Measurements from ENCODE around the gene LGR5. TPM values are rescaled to one million over a fixed set of nuclear protein-coding genes. Genes with fewer than 3 reads are reported as not detected.

The LGR5 gene
- total and polyA plus RNA-seq, 2 of the 13 experiments (the other 11 are each of a cell fraction or from before 2014, with no cell fraction given) = 37.0 to 121 TPM

- in situ Hi-C loops (cut with HindIII; ENCODE audit: extremely low pct_ligation_motif_present, low pct_unique_long_range_greater_than_20kb) (no loop called here), intact Hi-C loops (cut with micrococcal nuclease; ENCODE audit: unreplicated experiment) (no loop called here)
- no TSS peak for BruUV-seq (replicated peaks)
These were observed 168.1 kb downstream of the LGR5 start for GRCh38 chr12:71607494-71608330.

More at GRCh38 chr12:71607494-71608330, 168.1 kb downstream of the LGR5 start:
- ChIA-PET CTCF (ENCODE audit: low intra/inter-chr PET ratio, low total read pairs) (no interaction called here), POLR2A (no interaction called here)
- no peaks in the 10 kb centered on the region for H3K4me1 ChIP-seq (ENCODE audit: insufficient read depth, low read length)
- DNase-seq (ENCODE audit: low spot score) (no peak), ATAC-seq (no peak), FAIRE-seq (no peak)
- TF ChIP-seq TCF12 (IDR thresholded peaks at IDR 0.05) (no peak), TCF12 (CRISPR knock-in tag; IDR thresholded peaks at IDR 0.05) (no peak), ZBTB49 (CRISPR knock-in tag; IDR thresholded peaks at IDR 0.05; ENCODE audit: borderline replicate concordance) (no peak), POLR2A (IDR thresholded peaks at IDR 0.05; ENCODE audit: insufficient read depth in 1 of 2, low read depth in 2 of 2, low read length in 2 of 2) (no peak), CEBPB (IDR thresholded peaks at IDR 0.05; ENCODE audit: borderline replicate concordance, low read depth, low read length) (no peak), ZBED4 (CRISPR knock-in tag; IDR thresholded peaks at IDR 0.05; ENCODE audit: borderline replicate concordance) (no peak), TAF1 (CRISPR knock-in tag; IDR thresholded peaks at IDR 0.05) (no peak), CREB1 (IDR thresholded peaks at IDR 0.05) (no peak), CREB1 (CRISPR knock-in tag; IDR thresholded peaks at IDR 0.05) (no peak), ASH2L (IDR thresholded peaks at IDR 0.05; ENCODE audit: insufficient read length, low read depth, low read length) (no peak), HIVEP1 (CRISPR knock-in tag; IDR thresholded peaks at IDR 0.05) (no peak), ZSCAN9 (CRISPR knock-in tag; IDR thresholded peaks at IDR 0.05; ENCODE audit: borderline replicate concordance) (no peak), ZNF883 (CRISPR knock-in tag; IDR thresholded peaks at IDR 0.05; ENCODE audit: not compliant biosample characterization) (no peak), ZNF33A (CRISPR knock-in tag; IDR thresholded peaks at IDR 0.05; ENCODE audit: borderline replicate concordance) (no peak), ZNF713 (CRISPR knock-in tag; IDR thresholded peaks at IDR 0.05) (no peak)
- no peak overlapping the region for H2AFZ ChIP-seq (ENCODE audit: low read length)
- no peaks in the 10 kb centered on the region for H3K79me2 ChIP-seq (ENCODE audit: insufficient read depth, low read length)
- peaks cover 3 to 38% of the 10 kb centered on the region in 2 experiments for H3K36me3 ChIP-seq (replicated peaks in 1 of 2; ENCODE audit: control insufficient read depth in 1 of 2, insufficient read depth in 2 of 2, low read length in 2 of 2)
- WGBS (ENCODE audit: low lambda C conversion rate) = 92% methylated on average over 4 of the region's 4 CpGs
- H4K20me1 ChIP-seq (ENCODE audit: insufficient read depth, low read length) = no peaks in the 10 kb centered on the region
- H3K9ac ChIP-seq (ENCODE audit: insufficient read depth, low read depth, low read length) = no peak overlapping the region
- no peaks in the 10 kb centered on the region for H3K9me3 ChIP-seq (ENCODE audit: low read length)
- no peak overlapping the region for H3K4me2 ChIP-seq (ENCODE audit: low read depth, low read length)
- H3K4me3 ChIP-seq (replicated peaks in 1 of 3; ENCODE audit: insufficient read depth in 1 of 3, low read depth in 2 of 3, low read length in 3 of 3) = no peak overlapping the region
- H3K27ac ChIP-seq (ENCODE audit: extremely low read length, insufficient read depth, low read length) = no peak overlapping the region
- no peaks in the 10 kb centered on the region for H3K27me3 ChIP-seq (ENCODE audit: control insufficient read depth in 1 of 2, insufficient read depth in 2 of 2, low read length in 2 of 2)
